HG03159 (cell line): ENCODE results near the gene SH3BGR.

ENCODE experiments used
- ATAC-seq: cut with Tn5 transposase; IDR thresholded peaks from one replicate; pipeline ENCODE4 v1.9.1; 2021; ENCODE audit warnings: mild to moderate bottlenecking, moderate library complexity; ENCODE audit not compliant: unreplicated experiment

SH3BGR gene

DNA sequence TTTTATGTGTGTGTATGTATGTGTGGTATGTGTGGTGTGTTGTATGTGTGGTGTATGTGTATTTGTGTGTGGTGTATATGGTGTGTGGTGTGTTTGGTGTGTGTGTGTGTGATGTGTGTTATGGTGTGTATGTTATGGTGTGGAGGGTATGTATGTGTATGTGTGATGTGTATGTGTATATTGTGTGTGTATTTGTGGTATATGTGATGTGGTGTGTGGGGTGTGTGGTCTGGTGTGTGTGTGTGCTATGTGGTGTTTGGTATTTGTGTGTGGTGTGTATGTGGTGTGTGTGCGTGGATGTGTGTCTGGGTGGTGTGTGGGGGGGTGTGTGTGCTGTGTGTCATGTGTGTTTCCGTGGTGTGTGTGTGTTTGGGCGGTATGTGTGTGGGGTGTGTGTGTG, 59.3 kb downstream of the SH3BGR start:
- no peak for ATAC-seq

DNA sequence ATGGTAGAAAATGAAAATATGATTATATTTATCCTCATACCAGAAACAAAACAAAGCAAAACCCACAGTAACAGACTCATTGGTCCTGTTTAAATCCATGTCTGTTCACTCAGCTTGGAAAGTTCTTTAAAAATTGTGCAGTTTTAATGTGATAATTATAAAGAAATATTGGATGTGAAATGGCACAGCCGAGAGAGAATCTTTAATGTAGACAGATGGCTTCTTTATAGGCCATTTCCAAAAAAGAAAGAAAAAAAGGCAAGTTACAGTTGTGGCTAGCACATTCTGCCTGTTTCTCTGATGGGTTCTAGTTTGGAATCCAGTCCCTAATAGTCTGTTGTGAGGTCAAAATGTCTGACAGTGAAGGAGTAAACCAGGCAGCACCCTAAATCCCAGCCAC, 62.0 kb downstream of the SH3BGR start:
- ATAC-seq, result no peak

- ATAC-seq, result no peak
Observed at GRCh38 chr21:39515684-39516472, 64.1 kb downstream of the SH3BGR start.

- peak; percentile 93 for ATAC-seq
Observed at GRCh38 chr21:39518055-39518846, 66.5 kb downstream of the SH3BGR start.

DNA sequence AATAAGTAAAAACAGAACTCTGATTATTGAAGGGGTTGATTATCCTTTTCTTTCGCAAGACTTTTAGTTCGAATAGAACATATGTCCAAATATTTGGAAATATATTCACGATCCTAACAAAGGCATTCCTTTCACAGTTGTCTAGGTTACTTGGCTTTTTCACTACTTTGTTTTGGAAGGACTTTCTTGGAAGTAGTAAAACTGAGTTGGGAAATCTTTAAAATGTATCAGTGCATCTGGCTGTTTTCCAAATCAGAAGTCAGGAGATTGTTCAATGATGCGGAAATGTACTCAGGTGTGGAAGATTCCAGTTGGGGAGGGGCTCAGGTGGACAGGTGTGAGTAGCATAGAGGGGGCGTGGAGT, 67.1 kb downstream of the SH3BGR start:
- ATAC-seq, result no peak

- ATAC-seq, result no peak
Observed at GRCh38 chr21:39519835-39520234, 68.1 kb downstream of the SH3BGR start.

GRCh38 chr21:39523399-39523798, 71.6 kb downstream of the SH3BGR start:
- no peak for ATAC-seq

DNA sequence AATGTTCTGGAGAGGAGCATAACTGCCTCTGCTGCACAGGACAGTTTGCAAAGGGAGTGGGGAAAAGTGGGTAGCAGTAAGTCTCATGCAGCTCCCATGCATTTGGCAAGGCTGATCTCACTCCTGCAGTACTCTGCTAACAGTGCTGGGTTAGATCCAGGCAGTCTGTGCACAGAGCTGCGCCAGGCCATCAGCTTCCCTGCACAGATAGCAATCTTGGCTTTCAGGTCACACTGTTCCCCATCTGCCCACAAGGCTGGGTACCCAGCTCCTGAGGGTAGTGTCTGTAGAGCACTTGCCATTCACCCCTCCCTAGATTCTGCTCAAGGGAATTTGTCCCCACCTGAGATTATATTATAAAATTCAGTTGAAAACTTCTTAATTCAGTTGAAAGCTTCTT, 72.1 kb downstream of the SH3BGR start:
- ATAC-seq, result no peak

DNA sequence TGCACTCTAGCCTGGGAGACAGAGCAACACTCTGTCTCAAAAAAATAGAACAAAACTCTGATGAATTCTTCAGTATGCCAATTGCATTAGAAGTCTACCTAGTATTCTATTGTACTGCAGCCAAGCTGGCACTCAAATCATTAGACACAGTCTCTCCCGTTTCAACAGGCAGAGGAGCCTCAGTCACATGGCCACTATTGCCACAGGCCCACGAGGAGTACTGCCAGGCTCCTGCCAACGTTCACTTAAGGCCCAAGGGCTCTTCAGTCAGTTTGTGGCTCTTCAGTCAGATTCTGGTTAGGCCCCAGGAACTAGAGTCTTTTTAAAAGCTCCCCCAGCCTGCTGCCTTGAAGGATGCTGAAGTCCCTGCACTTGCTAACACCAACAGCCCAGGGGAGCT, 73.4 kb downstream of the SH3BGR start:
- no peak for ATAC-seq

GRCh38 chr21:39525601-39526000, 73.8 kb downstream of the SH3BGR start:
- ATAC-seq, result no peak

DNA sequence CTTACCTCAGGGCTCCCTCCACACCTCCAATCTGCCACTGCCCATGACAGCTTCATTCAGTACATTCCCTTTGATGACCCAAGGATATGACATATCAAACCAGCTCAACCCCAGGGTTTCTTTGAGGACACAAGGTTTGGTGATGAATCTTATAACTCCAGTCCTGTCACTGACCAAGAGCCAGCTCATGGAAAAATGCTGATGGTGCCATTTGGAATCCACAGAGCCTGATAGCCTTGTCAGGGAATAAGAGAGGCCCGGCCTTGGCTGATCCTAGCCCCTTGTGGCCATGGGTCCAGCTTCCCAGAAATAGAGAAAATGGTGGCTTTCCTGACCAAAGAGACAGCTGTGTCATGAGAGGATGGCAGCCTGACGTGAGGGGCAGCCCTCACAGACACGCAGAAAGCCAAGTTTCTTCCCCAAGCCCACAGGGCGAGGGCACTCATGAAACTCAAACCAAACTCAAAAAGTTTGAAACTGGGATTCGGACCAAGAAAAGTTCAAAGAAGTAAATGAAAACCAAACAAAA, 75.4 kb downstream of the SH3BGR start:
- ATAC-seq, result no peak

- ATAC-seq, result no peak
Observed at GRCh38 chr21:39527664-39528381, 76.1 kb downstream of the SH3BGR start.

DNA sequence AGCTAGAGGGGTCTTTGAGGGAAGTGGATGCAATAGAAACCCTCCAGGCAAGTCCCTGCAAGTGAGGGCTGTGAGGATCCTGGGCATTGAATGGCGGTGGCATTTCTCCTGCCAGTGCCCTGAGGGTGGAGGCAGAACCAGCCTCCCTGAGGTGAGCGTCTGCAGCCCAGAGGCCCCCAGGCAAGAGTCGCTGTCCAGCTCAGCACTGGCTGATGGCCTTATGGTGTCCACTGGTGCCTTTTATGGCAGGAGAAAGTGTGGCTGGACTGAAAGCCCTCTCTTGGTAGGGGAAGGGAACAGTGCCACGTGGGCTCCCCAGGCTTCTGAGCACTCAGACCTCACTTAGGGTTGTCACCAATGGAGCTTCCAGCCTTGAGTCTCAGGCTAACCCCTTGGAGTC, 77.3 kb downstream of the SH3BGR start:
- no peak for ATAC-seq

DNA sequence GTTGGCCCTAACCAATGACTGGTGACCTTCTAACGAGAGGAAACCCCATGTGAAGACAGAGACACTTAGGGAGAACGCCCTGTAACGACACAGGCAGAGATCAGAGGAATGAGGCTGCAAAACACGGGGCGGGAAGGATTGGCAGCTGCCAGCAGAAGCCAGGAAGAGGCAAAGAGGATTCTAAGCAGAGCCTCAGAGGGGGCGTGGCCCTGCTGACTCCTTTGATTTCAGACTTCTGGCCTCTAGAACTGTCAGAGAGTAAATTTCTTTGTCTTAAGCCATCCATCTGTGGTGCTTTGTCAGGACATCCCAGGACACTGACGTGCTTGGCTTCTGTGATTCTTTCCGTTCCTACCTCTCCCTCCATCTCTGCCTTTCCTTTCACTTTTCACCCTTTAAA, 79.3 kb downstream of the SH3BGR start:
- ATAC-seq, result no peak

- no peak for ATAC-seq
Observed at GRCh38 chr21:39531840-39532239, 80.1 kb downstream of the SH3BGR start.

DNA sequence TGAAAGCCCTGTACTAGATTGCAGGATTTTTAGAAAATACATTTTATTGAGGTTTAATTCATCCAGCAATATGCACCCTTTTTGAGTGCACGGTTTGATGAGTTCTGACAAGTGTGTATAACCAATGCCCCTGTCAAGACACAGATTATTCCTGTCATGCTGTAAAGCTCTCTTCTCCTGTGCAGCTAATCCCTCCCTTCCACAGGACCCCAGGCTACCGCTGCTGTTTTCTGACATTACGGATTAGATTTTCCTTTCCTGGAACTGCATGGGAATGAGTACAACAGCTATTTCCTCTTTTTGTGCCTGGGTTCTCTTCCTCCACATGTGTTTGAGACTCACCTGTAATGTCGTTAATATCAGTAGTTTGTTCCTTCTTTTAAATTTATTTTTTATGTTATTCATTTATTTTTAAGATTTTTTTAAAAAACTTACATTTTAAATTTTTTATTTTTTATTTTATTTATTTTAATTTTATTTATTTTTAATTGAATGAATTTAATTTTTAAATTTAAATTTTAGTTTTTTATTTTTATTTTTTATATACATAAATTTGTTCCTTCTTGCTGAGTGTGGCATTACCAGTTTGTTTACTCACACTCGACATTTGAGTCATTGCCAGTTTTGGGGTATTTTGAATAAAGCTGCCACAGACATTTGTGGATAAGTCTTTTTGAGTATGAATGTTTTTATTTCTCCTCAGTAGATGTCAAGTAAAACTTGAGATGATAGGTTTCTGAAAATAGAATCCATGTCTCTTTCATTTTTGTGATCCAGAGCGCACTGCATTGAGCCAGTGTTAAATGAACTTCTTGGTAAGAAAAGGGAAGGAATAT, 82.0 kb downstream of the SH3BGR start:
- ATAC-seq, result no peak

GRCh38 chr21:39535646-39536437, 84.1 kb downstream of the SH3BGR start:
- ATAC-seq, result no peak

DNA sequence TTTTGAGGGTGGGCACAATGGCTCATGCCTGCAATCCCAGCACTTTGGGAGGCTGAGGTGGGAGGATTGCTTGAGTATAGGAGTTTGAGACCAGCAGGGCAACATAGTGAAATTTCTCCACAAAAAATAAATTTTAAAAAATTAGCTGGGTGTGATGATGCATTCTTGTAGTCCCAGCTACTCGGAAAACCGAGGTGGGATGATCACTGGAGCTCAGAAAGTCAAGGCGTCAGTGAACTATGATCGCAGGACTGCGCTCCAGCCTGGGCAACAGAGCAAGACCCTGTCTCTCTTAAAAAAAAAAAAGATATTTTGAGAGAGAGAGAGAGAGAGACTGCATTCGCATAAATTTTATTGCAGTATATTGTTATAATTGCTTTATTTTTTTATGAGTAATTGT, 85.1 kb downstream of the SH3BGR start:
- ATAC-seq, result no peak

DNA sequence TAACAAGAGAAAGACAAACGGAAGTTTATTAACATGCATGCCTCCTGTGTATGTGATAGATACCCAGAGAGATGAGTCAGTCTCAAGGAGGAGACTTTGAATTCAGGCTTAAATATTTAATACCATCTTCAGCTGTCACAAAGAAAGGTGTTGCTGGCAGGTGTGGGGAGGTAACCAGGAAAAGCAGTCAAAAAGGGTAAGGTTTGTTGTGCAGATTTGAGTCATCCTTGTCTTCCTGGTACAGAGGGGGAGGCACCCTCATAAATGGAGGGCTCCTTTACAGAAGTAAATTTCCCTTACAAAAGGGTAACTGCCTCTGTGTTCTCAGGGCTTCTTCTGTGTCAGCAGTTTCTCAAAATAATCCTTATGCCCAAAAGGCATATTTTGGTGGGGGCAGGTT, 85.8 kb downstream of the SH3BGR start:
- no peak for ATAC-seq
